Heart left ventricle (tissue), 13 donors: ENCODE results near the gene ATP1B3.

Experiments used
- CTCF ChIP-seq, 12 donors: fragments of 200-600 bp; sonication (generic) in 4 of 12; IDR thresholded peaks; one replicate each; pipeline versions ENCODE4 v1.5.0 to v1.8.0; 2018 to 2022; ENCODE audit warnings: antibody characterized with exemption in 12 of 12, mild to moderate bottlenecking in 5 of 12
- POLR2A ChIP-seq, 2 donors: fragments of 450-650 bp; IDR thresholded peaks; one replicate each; pipeline ENCODE4 v1.6.1; 2017; ENCODE audit warnings: antibody characterized with exemption in 2 of 2, mild to moderate bottlenecking in 2 of 2, moderate library complexity in 2 of 2
- donor health status: ischemic (EF 13 %, LVEDD 7.1; RV severe dilation, severe dysfunction).
- donor health status: DM: no; HTN: yes; CAD: no.
- donor health status: DM: no; HTN: no; CAD: no.
- donor health status: ischemic (EF 25% LVEDD 6.9; RV normal size, moderate dysfunction).
- donor health status: ischemic (EF 25% LVEDD 5.7; RV mildly dilated, moderate dysfunction).
- donor health status: ischemic (EF 35%, LVEDD 5.7; RV mildly dilated, moderate dysfunction).
- donor health status: nonischemic (EF 11% LVEDD 7.7; RV severe dilation, severe dysfunction).
- donor health status: DM: yes; HTN: yes; CAD: no.
- donor health status: PGD.
- donor health status: ischemic (EF 29% LVEDD 5.4; RV normal size, mild dysfunction).
- donor health status: nonischemic (EF 23%, LVEDD 6.1; RV moderate dilation, normal function).

DNA sequence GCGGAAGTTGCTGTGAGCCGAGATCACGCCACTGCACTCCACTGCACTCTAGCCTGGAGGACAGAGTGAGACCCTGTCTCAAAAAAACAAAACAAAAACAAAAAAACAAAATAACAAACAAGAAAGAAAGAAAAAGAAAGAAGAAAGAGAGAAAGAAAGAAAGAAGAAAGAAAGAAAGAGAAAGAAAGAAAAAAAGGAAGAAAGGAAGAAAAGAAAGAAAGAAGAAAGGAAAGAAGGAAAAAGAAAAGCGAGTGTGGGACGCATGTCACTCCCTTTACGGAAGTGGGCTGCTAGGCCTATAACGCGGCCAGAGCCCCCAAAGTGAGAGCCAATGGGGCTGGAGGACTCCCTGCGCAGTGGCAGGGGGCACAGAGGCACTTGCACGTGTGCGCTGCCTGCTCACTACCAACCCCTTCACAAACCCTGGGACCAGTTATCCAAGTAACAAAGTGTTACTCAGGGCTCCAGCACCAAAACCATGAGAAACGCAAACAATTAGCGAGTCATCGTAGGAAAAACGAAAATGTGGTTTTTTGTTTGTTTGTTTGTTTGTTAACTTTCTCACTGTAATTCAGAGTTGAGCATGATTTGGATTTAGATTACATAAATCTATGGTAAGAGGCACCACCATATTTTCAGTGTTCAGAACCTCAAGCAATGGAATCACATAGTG is 40.8 kb upstream of the ATP1B3 start:
- no peak for TF ChIP-seq POLR2A (IDR thresholded peaks at IDR 0.05)
- no peak for TF ChIP-seq CTCF (IDR thresholded peaks at IDR 0.05)
